Measurements from ENCODE around the gene IDH3G.

IDH3G gene

GRCh38 chrX:153816831-153817690 lies 22.9 kb upstream of the IDH3G start:
- DNase-seq (ENCODE audit: extremely low read depth in 1 of 2, low read depth in 1 of 2), result no peak

- no peak for DNase-seq (ENCODE audit: extremely low read depth in 1 of 2, low read depth in 1 of 2)
These were observed 20.6 kb upstream of the IDH3G start for GRCh38 chrX:153814591-153815315.

- DNase-seq (ENCODE audit: extremely low read depth in 1 of 2, low read depth in 1 of 2), result no peak
These were observed 19.0 kb upstream of the IDH3G start for GRCh38 chrX:153813161-153813560.

GRCh38 chrX:153812220-153812619 lies 18.0 kb upstream of the IDH3G start:
- no peak for DNase-seq (ENCODE audit: extremely low read depth in 1 of 2, low read depth in 1 of 2)

GRCh38 chrX:153807976-153808375 lies 13.8 kb upstream of the IDH3G start:
- DNase-seq (ENCODE audit: extremely low read depth in 1 of 2, low read depth in 1 of 2), result no peak

GRCh38 chrX:153806999-153807575 lies 12.9 kb upstream of the IDH3G start:
- DNase-seq (ENCODE audit: extremely low read depth in 1 of 2, low read depth in 1 of 2), result no peak

GRCh38 chrX:153805436-153805835 lies 11.3 kb upstream of the IDH3G start:
- DNase-seq (ENCODE audit: extremely low read depth in 1 of 2, low read depth in 1 of 2), result no peak

- DNase-seq (ENCODE audit: extremely low read depth in 1 of 2, low read depth in 1 of 2), result no peak
These were observed 10.4 kb upstream of the IDH3G start for GRCh38 chrX:153804621-153805020.

GRCh38 chrX:153804100-153804595 lies 10.0 kb upstream of the IDH3G start:
- DNase-seq (ENCODE audit: extremely low read depth in 1 of 2, low read depth in 1 of 2), result no peak

- DNase-seq (ENCODE audit: extremely low read depth in 1 of 2, low read depth in 1 of 2), result no peak
These were observed 9.3 kb upstream of the IDH3G start for GRCh38 chrX:153803211-153804099.

GRCh38 chrX:153802513-153803045 lies 8.4 kb upstream of the IDH3G start:
- DNase-seq (ENCODE audit: extremely low read depth in 1 of 2, low read depth in 1 of 2), result no peak

- no peak for DNase-seq (ENCODE audit: extremely low read depth in 1 of 2, low read depth in 1 of 2)
These were observed 7.5 kb upstream of the IDH3G start for GRCh38 chrX:153801669-153802068.

- DNase-seq (ENCODE audit: extremely low read depth in 1 of 2, low read depth in 1 of 2), result no peak
These were observed 6.6 kb upstream of the IDH3G start for GRCh38 chrX:153800746-153801145.

- no peak for DNase-seq (ENCODE audit: extremely low read depth in 1 of 2, low read depth in 1 of 2)
These were observed 6.1 kb upstream of the IDH3G start for GRCh38 chrX:153800177-153800722.

- no peak for DNase-seq (ENCODE audit: extremely low read depth in 1 of 2, low read depth in 1 of 2)
These were observed 5.2 kb upstream of the IDH3G start for GRCh38 chrX:153799326-153799725.

- DNase-seq (ENCODE audit: extremely low read depth in 1 of 2, low read depth in 1 of 2), result no peak
These were observed 3.3 kb upstream of the IDH3G start for GRCh38 chrX:153797415-153798015.

GRCh38 chrX:153794897-153795816 lies 982 bp upstream of the IDH3G start:
- DNase-seq (ENCODE audit: extremely low read depth in 1 of 2, low read depth in 1 of 2), result no peak

GRCh38 chrX:153793291-153793690 lies 884 bp downstream of the IDH3G start:
- DNase-seq (ENCODE audit: extremely low read depth in 1 of 2, low read depth in 1 of 2), result no peak

GRCh38 chrX:153792368-153792767 lies 1.8 kb downstream of the IDH3G start:
- DNase-seq (ENCODE audit: extremely low read depth in 1 of 2, low read depth in 1 of 2), result no peak

All from activated CD8-positive, alpha-beta memory T cell treated with anti-CD3 and anti-CD28 coated beads for 1 hour (primary cell).